ENCODE results near the gene TRMT2B.
A peak's percentile ranks its signal among the peaks of the same experiment; 100 is the strongest.
"Not testable (repeated sequence)": the region's sequence is repeated elsewhere in the genome, so short reads cannot be mapped to it uniquely, and the experiment has no call there.

The TRMT2B gene

DNA sequence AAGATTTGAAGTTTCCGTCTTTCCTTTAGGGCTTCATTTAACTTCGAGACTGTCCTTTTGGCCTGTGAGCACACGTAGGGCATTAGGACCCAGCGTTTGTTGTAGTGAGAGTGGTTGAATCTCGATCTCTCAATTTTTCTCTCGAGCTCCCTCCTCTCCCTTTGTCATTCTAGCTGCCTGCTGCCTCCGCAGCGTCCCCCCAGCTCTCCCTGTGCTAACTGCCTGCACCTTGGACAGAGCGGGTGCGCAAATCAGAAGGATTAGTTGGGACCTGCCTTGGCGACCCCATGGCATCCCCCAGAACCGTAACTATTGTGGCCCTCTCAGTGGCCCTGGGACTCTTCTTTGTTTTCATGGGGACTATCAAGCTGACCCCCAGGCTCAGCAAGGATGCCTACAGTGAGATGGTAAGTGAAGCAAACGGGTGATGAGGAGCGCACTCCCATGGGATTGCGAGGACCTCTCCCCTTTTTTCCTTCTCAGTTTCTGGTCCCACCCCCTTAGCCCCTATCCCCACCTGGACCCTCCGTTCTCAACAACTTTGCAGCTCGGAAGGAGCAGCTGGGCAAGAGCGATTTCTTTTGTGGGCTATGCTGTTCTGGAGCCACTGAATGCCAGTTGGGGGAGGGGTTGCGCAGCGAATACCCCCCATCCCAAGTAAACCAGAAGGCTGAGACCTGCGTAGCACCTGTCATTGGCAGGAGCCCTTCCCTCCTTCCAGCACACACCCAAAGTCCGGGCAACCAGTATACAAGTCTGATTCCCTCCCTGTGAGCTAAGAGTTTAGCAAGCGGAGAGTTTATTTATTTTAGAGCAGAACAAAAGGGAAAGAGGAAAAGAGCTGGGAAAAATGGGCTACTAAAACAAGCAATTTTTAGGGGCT lies 27.0 kb upstream of the TRMT2B start, which contains the start of gene TMEM35A:
TSS of gene TMEM35A (plus strand) at position 164 of the 883 bp plus-strand sequence. CDS start at position 288, 124 bp downstream.
- Histone ChIP-seq H3K4me3 (no peak within 1 kb of the TSS), H3K9me3 (ENCODE audit: low read depth, low read length) (no peaks in the 10 kb centered on the region), H3K27ac (no peak within 1 kb of the TSS), H3K36me3 (ENCODE audit: insufficient read depth, low read length) (no peaks in the 10 kb centered on the region), H3K9ac (ENCODE audit: insufficient read length) (no peak within 1 kb of the TSS)
- TF ChIP-seq FOXP2 (optimal IDR thresholded peaks at IDR 0.05; ENCODE audit: control extremely low read depth, extremely low read length, insufficient read depth) (no peak), EZH2 (IDR thresholded peaks at IDR 0.05) (no peak), POLR2AphosphoS5 (IDR thresholded peaks at IDR 0.05; ENCODE audit: borderline replicate concordance, low read depth, low read length) (no peak)
- DNase-seq (ENCODE audit: low read depth, low spot score) = no peak

DNA sequence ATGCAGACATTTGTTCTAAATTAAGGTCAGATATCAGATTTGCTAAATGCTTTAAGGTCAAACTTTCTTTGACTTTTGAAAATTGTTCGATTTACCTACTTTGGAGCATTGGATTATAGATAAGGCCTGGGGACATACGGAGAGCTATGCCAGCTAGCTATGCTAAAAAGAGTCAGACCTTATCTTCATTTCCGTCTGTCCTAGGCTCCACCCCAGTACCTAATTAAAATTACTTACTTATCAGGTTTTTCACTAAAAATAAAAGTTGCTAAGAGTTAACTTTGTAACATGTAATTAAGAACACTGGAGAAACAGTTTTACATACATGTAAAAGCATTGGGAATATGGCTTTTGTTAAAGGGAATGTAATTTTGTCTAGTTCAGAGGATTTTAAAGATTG lies 19.7 kb upstream of the TRMT2B start:
- H3K9ac ChIP-seq (ENCODE audit: insufficient read length) = no peak overlapping the region
- H3K27ac ChIP-seq = no peak overlapping the region
- no peak for TF ChIP-seq EZH2 (IDR thresholded peaks at IDR 0.05)
- TF ChIP-seq FOXP2 (optimal IDR thresholded peaks at IDR 0.05; ENCODE audit: control extremely low read depth, extremely low read length, insufficient read depth) = no peak
- no peak for TF ChIP-seq POLR2AphosphoS5 (IDR thresholded peaks at IDR 0.05; ENCODE audit: borderline replicate concordance, low read depth, low read length)
- H3K36me3 ChIP-seq (ENCODE audit: insufficient read depth, low read length) = no peaks in the 10 kb centered on the region
- H3K4me3 ChIP-seq = no peak overlapping the region
- no peak for DNase-seq (ENCODE audit: low read depth, low spot score)
- no peaks in the 10 kb centered on the region for H3K9me3 ChIP-seq (ENCODE audit: low read depth, low read length)

GRCh38 chrX:101062176-101062575 lies 10.3 kb upstream of the TRMT2B start:
- H3K4me3 ChIP-seq = no peak overlapping the region
- no peaks in the 10 kb centered on the region for H3K9me3 ChIP-seq (ENCODE audit: low read depth, low read length)
- no peak for DNase-seq (ENCODE audit: low read depth, low spot score)
- no peak overlapping the region for H3K27ac ChIP-seq
- TF ChIP-seq POLR2AphosphoS5 (IDR thresholded peaks at IDR 0.05; ENCODE audit: borderline replicate concordance, low read depth, low read length) (no peak), FOXP2 (optimal IDR thresholded peaks at IDR 0.05; ENCODE audit: control extremely low read depth, extremely low read length, insufficient read depth) (no peak), EZH2 (IDR thresholded peaks at IDR 0.05) (no peak)
- H3K36me3 ChIP-seq (ENCODE audit: insufficient read depth, low read length) = no peaks in the 10 kb centered on the region
- no peak overlapping the region for H3K9ac ChIP-seq (ENCODE audit: insufficient read length)

GRCh38 chrX:101057093-101057714 lies 5.3 kb upstream of the TRMT2B start:
- Histone ChIP-seq H3K27ac (no peak overlapping the region), H3K9me3 (ENCODE audit: low read depth, low read length) (no peaks in the 10 kb centered on the region), H3K36me3 (ENCODE audit: insufficient read depth, low read length) (no peaks in the 10 kb centered on the region), H3K4me3 (no peak overlapping the region), H3K9ac (ENCODE audit: insufficient read length) (no peak overlapping the region)
- TF ChIP-seq FOXP2 (optimal IDR thresholded peaks at IDR 0.05; ENCODE audit: control extremely low read depth, extremely low read length, insufficient read depth) (no peak), EZH2 (IDR thresholded peaks at IDR 0.05) (no peak), POLR2AphosphoS5 (IDR thresholded peaks at IDR 0.05; ENCODE audit: borderline replicate concordance, low read depth, low read length) (no peak)
- DNase-seq (ENCODE audit: low read depth, low spot score) = no peak

GRCh38 chrX:101056551-101056950 lies 4.6 kb upstream of the TRMT2B start:
- H3K9ac ChIP-seq (ENCODE audit: insufficient read length); H3K4me3 ChIP-seq; H3K27ac ChIP-seq; DNase-seq (ENCODE audit: low read depth, low spot score); H3K9me3 ChIP-seq (ENCODE audit: low read depth, low read length); H3K36me3 ChIP-seq (ENCODE audit: insufficient read depth, low read length): not testable (repeated sequence)

DNA sequence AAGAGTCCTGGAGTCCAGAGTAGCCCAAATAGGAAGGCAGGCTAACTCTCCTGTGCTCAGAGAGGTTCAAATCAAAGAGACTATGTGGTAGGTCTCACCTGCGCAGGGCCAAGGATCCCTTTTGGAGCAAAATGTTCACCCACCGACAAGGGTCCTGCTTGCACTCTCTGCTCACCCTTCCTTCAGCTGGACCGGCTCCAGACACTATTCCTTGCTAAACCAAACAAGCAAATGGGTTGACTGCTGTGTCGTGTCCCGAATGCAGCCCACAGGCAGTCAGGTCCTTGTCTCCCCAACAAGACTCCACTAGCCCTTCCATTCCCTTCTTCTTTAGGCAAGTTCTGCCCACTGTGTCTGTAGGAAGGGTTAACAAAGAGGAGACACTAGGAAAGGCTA lies 760 bp downstream of the TRMT2B start:
- peak overlapping the region; percentile 73; the same call in 1 of the 2 replicates for H3K27ac ChIP-seq
- TF ChIP-seq FOXP2 (optimal IDR thresholded peaks at IDR 0.05; ENCODE audit: control extremely low read depth, extremely low read length, insufficient read depth) (no peak), EZH2 (IDR thresholded peaks at IDR 0.05) (no peak), POLR2AphosphoS5 (IDR thresholded peaks at IDR 0.05; ENCODE audit: borderline replicate concordance, low read depth, low read length) (no peak; the same call in 1 of the 2 replicates)
- H3K36me3 ChIP-seq (ENCODE audit: insufficient read depth, low read length) = no peaks in the 10 kb centered on the region
- no peaks in the 10 kb centered on the region for H3K9me3 ChIP-seq (ENCODE audit: low read depth, low read length)
- no peak for DNase-seq (ENCODE audit: low read depth, low spot score)
- H3K4me3 ChIP-seq = peak overlapping the region; percentile 85
- peak overlapping the region; percentile 83 for H3K9ac ChIP-seq (ENCODE audit: insufficient read length)

- Histone ChIP-seq H3K9ac (ENCODE audit: insufficient read length) (no peak overlapping the region), H3K36me3 (ENCODE audit: insufficient read depth, low read length) (no peaks in the 10 kb centered on the region; the same call in 1 of the 2 replicates), H3K4me3 (no peak overlapping the region), H3K27ac (no peak overlapping the region), H3K9me3 (ENCODE audit: low read depth, low read length) (no peaks in the 10 kb centered on the region)
- no peak for DNase-seq (ENCODE audit: low read depth, low spot score)
- TF ChIP-seq EZH2 (IDR thresholded peaks at IDR 0.05) (no peak), FOXP2 (optimal IDR thresholded peaks at IDR 0.05; ENCODE audit: control extremely low read depth, extremely low read length, insufficient read depth) (no peak), POLR2AphosphoS5 (IDR thresholded peaks at IDR 0.05; ENCODE audit: borderline replicate concordance, low read depth, low read length) (no peak)
These were observed 11.7 kb downstream of the TRMT2B start for GRCh38 chrX:101040197-101040596.

DNA sequence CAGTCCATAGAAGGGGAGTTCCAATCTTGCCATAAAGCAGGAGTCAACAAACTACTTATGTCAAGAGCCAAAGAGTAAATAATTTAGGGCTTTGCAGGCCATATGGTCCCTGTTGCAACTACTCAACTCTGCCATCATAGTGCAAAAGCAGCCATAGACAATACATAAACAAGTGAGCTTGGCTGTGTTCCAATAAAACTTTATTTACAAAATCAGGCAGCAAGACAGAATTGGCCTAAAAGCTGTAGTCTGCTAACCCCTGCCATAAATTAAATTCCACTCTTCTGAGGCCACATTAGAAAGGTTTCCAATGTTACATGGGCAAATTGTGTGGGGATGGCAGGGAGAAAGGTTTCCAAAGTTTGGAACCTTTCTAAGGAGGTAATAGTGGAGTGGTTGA lies 14.7 kb downstream of the TRMT2B start:
- Histone ChIP-seq H3K9me3 (ENCODE audit: low read depth, low read length) (no peaks in the 10 kb centered on the region), H3K36me3 (ENCODE audit: insufficient read depth, low read length) (no peaks in the 10 kb centered on the region; the same call in 1 of the 2 replicates), H3K9ac (ENCODE audit: insufficient read length) (no peak overlapping the region), H3K4me3 (no peak overlapping the region), H3K27ac (no peak overlapping the region)
- TF ChIP-seq FOXP2 (optimal IDR thresholded peaks at IDR 0.05; ENCODE audit: control extremely low read depth, extremely low read length, insufficient read depth) (no peak), EZH2 (IDR thresholded peaks at IDR 0.05) (no peak), POLR2AphosphoS5 (IDR thresholded peaks at IDR 0.05; ENCODE audit: borderline replicate concordance, low read depth, low read length) (no peak)
- no peak for DNase-seq (ENCODE audit: low read depth, low spot score)

All from SK-N-MC (cell line).